ENCODE data around the gene ARMC2. TPM values are rescaled to one million over a fixed set of nuclear protein-coding genes. Genes with fewer than 3 reads are reported as not detected.
"Not testable (repeated sequence)": the region's sequence is repeated elsewhere in the genome, so short reads cannot be mapped to it uniquely, and the experiment has no call there.

The ARMC2 gene
- total and polyA plus RNA-seq, 2 experiments from 2014 or later = 2.7 to 4.4 TPM

GRCh38 chr6:108888052-108888451 is 39.8 kb downstream of the ARMC2 start:
- Histone ChIP-seq H3K9me2 (ENCODE audit: insufficient read depth) (no peaks in the 10 kb centered on the region), H4K20me1 (replicated peaks; ENCODE audit: insufficient read depth) (no peaks in the 10 kb centered on the region), H3K27ac (ENCODE audit: low read depth) (no peak overlapping the region), H3K4me2 (no peak overlapping the region), H3K4me3 (no peak overlapping the region), H3K79me2 (replicated peaks; ENCODE audit: insufficient read depth) (no peaks in the 10 kb centered on the region), H3F3A (replicated peaks; ENCODE audit: low read depth) (no peaks in the 10 kb centered on the region), H2AFZ (no peak overlapping the region), H3K36me3 (ENCODE audit: insufficient read depth) (no peaks in the 10 kb centered on the region), H3K4me1 (ENCODE audit: insufficient read depth) (no peaks in the 10 kb centered on the region), H3K27me3 (ENCODE audit: insufficient read depth) (no peaks in the 10 kb centered on the region)
- Mint-ChIP-seq H3K4me1 (peaks cover 5% of the 10 kb centered on the region), H3K36me3 (ENCODE audit: low read depth) (no peaks in the 10 kb centered on the region), H3K4me3 (no peak overlapping the region), H3K27me3 (ENCODE audit: insufficient read depth, low read depth, poor library complexity) (peaks cover 2% of the 10 kb centered on the region), H3K27ac (no peak overlapping the region), H3K9me3 (no peaks in the 10 kb centered on the region)
- DNase-seq (ENCODE audit: low spot score) (no peak), ATAC-seq (no peak)
- TF ChIP-seq STAT1 (IDR thresholded peaks at IDR 0.05; ENCODE audit: unreplicated experiment) = no peak
- TF ChIP-seq ETS1 (IDR thresholded peaks at IDR 0.05) = no peak
- no peak for TF ChIP-seq ZNF331 (CRISPR knock-in tag; IDR thresholded peaks at IDR 0.05; ENCODE audit: low read depth)
- no peak for TF ChIP-seq CREB1 (CRISPR knock-in tag; IDR thresholded peaks at IDR 0.05; ENCODE audit: low read depth)
- no peak for TF ChIP-seq EZH2phosphoT487 (IDR thresholded peaks at IDR 0.05; ENCODE audit: unreplicated experiment)
- TF ChIP-seq POLR2AphosphoS5 (IDR thresholded peaks at IDR 0.05; ENCODE audit: low read depth) = no peak
- no peak for TF ChIP-seq EZH2 (IDR thresholded peaks at IDR 0.05; ENCODE audit: low read depth, unreplicated experiment)
- no peak for TF ChIP-seq ZNF114 (CRISPR knock-in tag; IDR thresholded peaks at IDR 0.05)
- no peak for TF ChIP-seq JUNB (IDR thresholded peaks at IDR 0.05; ENCODE audit: unreplicated experiment)

- H4K20me1 ChIP-seq (replicated peaks; ENCODE audit: insufficient read depth) = no peaks in the 10 kb centered on the region
- no peak overlapping the region for H3K27ac ChIP-seq (ENCODE audit: low read depth)
- H3K4me3 Mint-ChIP-seq = no peak overlapping the region
- no peak overlapping the region for H3K27ac Mint-ChIP-seq
- no peaks in the 10 kb centered on the region for H3K9me3 Mint-ChIP-seq
- no peak for TF ChIP-seq NANOG (IDR thresholded peaks at IDR 0.05; ENCODE audit: borderline replicate concordance)
- H3K4me1 ChIP-seq (ENCODE audit: insufficient read depth) = no peaks in the 10 kb centered on the region
- no peaks in the 10 kb centered on the region for H3F3A ChIP-seq (replicated peaks; ENCODE audit: low read depth)
- H3K36me3 Mint-ChIP-seq (ENCODE audit: low read depth) = no peaks in the 10 kb centered on the region
- H3K79me2 ChIP-seq (replicated peaks; ENCODE audit: insufficient read depth) = no peaks in the 10 kb centered on the region
- H3K36me3 ChIP-seq (ENCODE audit: insufficient read depth) = no peaks in the 10 kb centered on the region
- no peak overlapping the region for H3K4me3 ChIP-seq
- ATAC-seq = no peak
- H3K4me1 Mint-ChIP-seq = peaks cover 8% of the 10 kb centered on the region
- H2AFZ ChIP-seq = no peak overlapping the region
- DNase-seq (ENCODE audit: low spot score) = no peak
- H3K27me3 Mint-ChIP-seq (ENCODE audit: insufficient read depth, low read depth, poor library complexity) = peaks cover 2% of the 10 kb centered on the region
- H3K9me2 ChIP-seq (ENCODE audit: insufficient read depth) = no peaks in the 10 kb centered on the region
- H3K4me2 ChIP-seq = no peak overlapping the region
- H3K27me3 ChIP-seq (ENCODE audit: insufficient read depth) = no peaks in the 10 kb centered on the region
Observed at GRCh38 chr6:108888745-108889144, 40.5 kb downstream of the ARMC2 start.

- H3K36me3 ChIP-seq (ENCODE audit: insufficient read depth) = not testable (repeated sequence)
Observed at GRCh38 chr6:108890898-108891297, 42.7 kb downstream of the ARMC2 start.

More at GRCh38 chr6:108890898-108891297, 42.7 kb downstream of the ARMC2 start:
- not testable (repeated sequence) for H3K4me3 Mint-ChIP-seq; H3K4me1 ChIP-seq (ENCODE audit: insufficient read depth); H3K27ac Mint-ChIP-seq; H3K27me3 Mint-ChIP-seq (ENCODE audit: insufficient read depth, low read depth, poor library complexity); H3K4me1 Mint-ChIP-seq; H3K36me3 Mint-ChIP-seq (ENCODE audit: low read depth); H3K27ac ChIP-seq (ENCODE audit: low read depth); H3K27me3 ChIP-seq (ENCODE audit: insufficient read depth); ATAC-seq; H2AFZ ChIP-seq; H3K9me2 ChIP-seq (ENCODE audit: insufficient read depth); H4K20me1 ChIP-seq (replicated peaks; ENCODE audit: insufficient read depth); H3F3A ChIP-seq (replicated peaks; ENCODE audit: low read depth); H3K79me2 ChIP-seq (replicated peaks; ENCODE audit: insufficient read depth); H3K4me2 ChIP-seq; H3K9me3 Mint-ChIP-seq; DNase-seq (ENCODE audit: low spot score); H3K4me3 ChIP-seq

Data from GM23338 (cell line).